ENCODE data around the gene PTPN11.
A peak's percentile ranks its signal among the peaks of the same experiment; 100 is the strongest.
"Not testable (repeated sequence)": the region's sequence is repeated elsewhere in the genome, so short reads cannot be mapped to it uniquely, and the experiment has no call there.

PTPN11 gene

GRCh38 chr12:112418608-112419296, at the start of gene PTPN11:
Gene PTPN11, plus strand, starts transcription at chr12:112418947. Its CDS starts 165 bp downstream, at chr12:112419112.
- DNase-seq, result peak; percentile 49

GRCh38 chr12:112370199-112370598, 48.5 kb upstream of the PTPN11 start:
- no peak for DNase-seq

GRCh38 chr12:112370868-112371510, 47.8 kb upstream of the PTPN11 start:
- DNase-seq, result no peak

- no peak for DNase-seq
Observed at GRCh38 chr12:112374166-112374740, 44.5 kb upstream of the PTPN11 start.

GRCh38 chr12:112375105-112375504, 43.6 kb upstream of the PTPN11 start:
- no peak for DNase-seq

- DNase-seq, result peak; percentile 57
Observed at GRCh38 chr12:112380663-112381405, 37.9 kb upstream of the PTPN11 start.

- DNase-seq, result peak; percentile 20
Observed at GRCh38 chr12:112381406-112381882, 37.3 kb upstream of the PTPN11 start.

GRCh38 chr12:112381883-112382796, 36.6 kb upstream of the PTPN11 start, which contains the start of gene HECTD4:
Gene HECTD4, minus strand, starts transcription at chr12:112382431. Its CDS starts 303 bp downstream, at chr12:112382128.
- peak; percentile 87 for DNase-seq

GRCh38 chr12:112382866-112383265, 35.9 kb upstream of the PTPN11 start:
- DNase-seq, result no peak

- DNase-seq, result no peak
Observed at GRCh38 chr12:112386726-112387125, 32.0 kb upstream of the PTPN11 start.

- DNase-seq, result no peak
Observed at GRCh38 chr12:112389228-112389627, 29.5 kb upstream of the PTPN11 start.

- DNase-seq, result not testable (repeated sequence)
Observed at GRCh38 chr12:112389922-112390654, 28.7 kb upstream of the PTPN11 start.

- DNase-seq, result no peak
Observed at GRCh38 chr12:112393328-112393727, 25.4 kb upstream of the PTPN11 start.

- no peak for DNase-seq
Observed at GRCh38 chr12:112401054-112401453, 17.7 kb upstream of the PTPN11 start.

- no peak for DNase-seq
Observed at GRCh38 chr12:112401903-112402498, 16.7 kb upstream of the PTPN11 start.

GRCh38 chr12:112406519-112407488, 11.9 kb upstream of the PTPN11 start:
- DNase-seq, result no peak

GRCh38 chr12:112407683-112408082, 11.1 kb upstream of the PTPN11 start:
- not testable (repeated sequence) for DNase-seq

- DNase-seq, result no peak
Observed at GRCh38 chr12:112408621-112409020, 10.1 kb upstream of the PTPN11 start.

GRCh38 chr12:112409064-112409905, 9.5 kb upstream of the PTPN11 start, which contains the start of gene RPL6:
Gene RPL6, minus strand, starts transcription at chr12:112409605. Its CDS starts 949 bp downstream, at chr12:112408656.
- DNase-seq, result peak; percentile 86

All from DMS79 treated with DMSO at 0.1 percent for 48 hours (cell line).